HG02840 (cell line): Measurements from ENCODE around the gene STX10.
"Not testable (repeated sequence)": the region's sequence is repeated elsewhere in the genome, so short reads cannot be mapped to it uniquely, and the experiment has no call there.

Source experiments
- ATAC-seq: cut with Tn5 transposase; IDR thresholded peaks from one replicate; pipeline ENCODE4 v1.9.1; 2021; ENCODE audit warnings: mild to moderate bottlenecking, moderate library complexity, moderate number of reproducible peaks; ENCODE audit not compliant: unreplicated experiment, low FRiP score

STX10 gene

GRCh38 chr19:13150187-13150930 is at the start of gene STX10, which contains the start of gene IER2:
Gene STX10, minus strand, starts transcription at chr19:13150375. Its CDS starts 202 bp downstream, at chr19:13150173.
Gene IER2, plus strand, starts transcription at chr19:13150411. Its CDS starts 2,776 bp downstream, at chr19:13153187.
- ATAC-seq, result peak; percentile 31

- ATAC-seq, result no peak
These were observed 48.5 kb upstream of the STX10 start for GRCh38 chr19:13198634-13199033.

GRCh38 chr19:13195678-13196077 is 45.5 kb upstream of the STX10 start:
- no peak for ATAC-seq

- no peak for ATAC-seq
These were observed 40.8 kb upstream of the STX10 start for GRCh38 chr19:13190781-13191540.

- no peak for ATAC-seq
These were observed 39.4 kb upstream of the STX10 start for GRCh38 chr19:13189600-13189999.

DNA sequence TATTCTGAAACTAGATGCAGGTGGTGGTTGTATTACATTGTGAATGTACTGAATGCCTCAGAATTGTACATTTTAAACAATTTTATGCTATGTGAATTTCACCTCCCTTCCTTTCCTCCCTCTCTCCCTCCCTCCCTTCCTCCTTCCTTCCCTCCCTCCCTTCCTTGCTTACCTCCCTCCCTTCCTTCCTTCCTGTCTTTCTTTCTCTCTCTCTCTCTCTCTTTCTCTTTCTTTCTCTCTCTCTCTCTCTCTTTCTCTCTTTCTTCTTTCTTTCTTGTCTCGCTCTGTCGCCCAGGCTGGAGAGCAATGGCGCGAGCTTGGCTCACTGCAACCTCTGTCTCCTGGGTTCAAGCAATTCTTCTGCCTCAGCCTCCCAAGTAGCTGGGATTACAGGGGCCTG is 37.2 kb upstream of the STX10 start:
- ATAC-seq, result no peak

DNA sequence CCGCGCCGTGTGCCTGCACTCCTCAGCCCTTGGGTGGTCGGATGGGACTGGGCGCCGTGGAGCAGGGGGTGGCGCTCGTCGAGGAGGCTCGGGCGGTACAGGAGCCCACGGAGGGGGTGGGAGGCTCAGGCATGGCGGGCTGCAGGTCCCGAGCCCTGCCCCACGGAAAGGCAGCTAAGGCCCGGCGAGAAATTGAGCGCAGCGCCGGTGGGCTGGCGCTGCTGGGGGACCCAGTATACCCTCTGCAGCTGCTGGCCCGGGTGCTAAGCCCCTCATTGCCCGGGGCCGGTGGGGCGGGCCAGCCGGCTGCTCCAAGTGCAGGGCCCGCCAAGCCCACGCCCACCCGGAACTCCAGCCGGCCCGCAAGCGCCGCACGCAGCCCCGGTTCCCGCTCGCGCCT is 36.5 kb upstream of the STX10 start:
- ATAC-seq, result not testable (repeated sequence)

- not testable (repeated sequence) for ATAC-seq
These were observed 35.8 kb upstream of the STX10 start for GRCh38 chr19:13185763-13186657.

DNA sequence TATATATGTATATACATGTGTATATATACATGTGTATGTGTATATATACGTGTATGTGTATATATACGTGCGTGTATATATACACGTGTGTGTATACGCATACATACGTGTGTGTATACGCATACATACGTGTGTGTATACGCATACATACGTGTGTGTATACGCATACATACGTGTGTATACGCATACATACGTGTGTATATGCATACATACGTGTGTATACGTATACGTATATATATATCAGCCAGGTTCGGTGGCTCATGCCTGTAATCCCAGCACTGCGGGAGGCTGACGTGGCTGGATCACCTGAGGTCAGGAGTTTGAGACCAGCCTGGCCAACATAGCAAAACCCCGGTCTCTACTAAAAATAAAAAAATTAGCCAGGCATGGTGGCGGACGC is 34.8 kb upstream of the STX10 start:
- not testable (repeated sequence) for ATAC-seq

- no peak for ATAC-seq
These were observed 31.7 kb upstream of the STX10 start for GRCh38 chr19:13181747-13182388.

DNA sequence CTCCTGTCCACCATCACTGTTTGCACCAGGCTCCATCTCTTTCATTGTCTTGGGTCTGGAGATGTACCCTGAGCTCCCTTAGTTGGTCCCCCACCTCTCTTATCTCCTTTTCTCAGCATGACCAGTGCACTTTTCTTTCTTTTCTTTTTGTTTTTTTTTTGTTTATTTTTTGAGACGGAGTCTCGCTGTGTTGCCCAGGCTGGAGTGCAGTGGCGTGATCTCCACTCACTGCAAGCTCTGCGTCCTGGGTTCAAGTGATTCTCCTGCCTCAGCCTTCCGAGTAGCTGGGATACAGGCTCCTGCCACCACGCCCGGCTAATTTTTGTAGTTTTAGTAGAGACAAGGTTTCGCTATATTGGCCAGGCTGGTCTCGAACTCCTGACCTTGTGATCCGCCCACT is 28.1 kb upstream of the STX10 start:
- not testable (repeated sequence) for ATAC-seq

DNA sequence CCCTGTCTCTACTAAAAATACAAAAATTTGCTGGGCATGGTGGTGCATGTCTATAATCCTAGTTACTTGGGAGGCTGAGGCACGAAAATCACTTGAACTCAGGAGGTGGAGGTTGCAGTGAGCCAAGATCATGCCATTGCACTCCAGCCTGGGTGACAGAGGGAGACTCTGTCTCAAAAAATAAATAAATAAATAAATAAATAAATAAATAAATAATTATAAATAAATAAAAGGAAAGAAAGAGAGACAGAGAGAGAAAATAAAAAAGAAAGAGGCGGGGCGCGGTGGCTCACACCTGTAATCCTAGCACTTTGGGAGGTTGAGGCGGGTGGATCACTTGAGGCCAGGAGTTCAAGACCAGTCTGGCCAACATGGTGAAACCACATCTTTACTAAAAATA is 27.4 kb upstream of the STX10 start:
- ATAC-seq, result not testable (repeated sequence)

DNA sequence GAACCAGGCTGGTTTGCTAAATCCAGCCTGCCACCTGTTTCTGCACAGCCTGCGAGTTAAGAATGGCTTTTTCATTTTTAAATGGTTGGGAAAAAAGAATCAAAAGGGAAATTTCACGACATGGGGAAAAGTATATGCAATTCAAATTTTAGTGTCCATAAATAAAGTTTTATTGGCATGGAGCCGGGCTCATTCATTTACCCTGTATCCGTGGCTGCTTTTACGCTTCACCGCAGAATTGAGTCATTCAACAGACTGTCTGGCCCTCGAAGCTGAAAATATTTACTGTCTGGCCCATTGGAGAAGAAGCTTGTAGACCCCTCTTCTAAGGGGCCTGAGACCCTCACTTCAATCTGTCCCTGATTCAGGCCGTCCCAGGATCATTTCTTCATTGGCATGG is 26.2 kb upstream of the STX10 start:
- no peak for ATAC-seq

GRCh38 chr19:13173139-13173737 is 23.1 kb upstream of the STX10 start:
- ATAC-seq, result no peak

DNA sequence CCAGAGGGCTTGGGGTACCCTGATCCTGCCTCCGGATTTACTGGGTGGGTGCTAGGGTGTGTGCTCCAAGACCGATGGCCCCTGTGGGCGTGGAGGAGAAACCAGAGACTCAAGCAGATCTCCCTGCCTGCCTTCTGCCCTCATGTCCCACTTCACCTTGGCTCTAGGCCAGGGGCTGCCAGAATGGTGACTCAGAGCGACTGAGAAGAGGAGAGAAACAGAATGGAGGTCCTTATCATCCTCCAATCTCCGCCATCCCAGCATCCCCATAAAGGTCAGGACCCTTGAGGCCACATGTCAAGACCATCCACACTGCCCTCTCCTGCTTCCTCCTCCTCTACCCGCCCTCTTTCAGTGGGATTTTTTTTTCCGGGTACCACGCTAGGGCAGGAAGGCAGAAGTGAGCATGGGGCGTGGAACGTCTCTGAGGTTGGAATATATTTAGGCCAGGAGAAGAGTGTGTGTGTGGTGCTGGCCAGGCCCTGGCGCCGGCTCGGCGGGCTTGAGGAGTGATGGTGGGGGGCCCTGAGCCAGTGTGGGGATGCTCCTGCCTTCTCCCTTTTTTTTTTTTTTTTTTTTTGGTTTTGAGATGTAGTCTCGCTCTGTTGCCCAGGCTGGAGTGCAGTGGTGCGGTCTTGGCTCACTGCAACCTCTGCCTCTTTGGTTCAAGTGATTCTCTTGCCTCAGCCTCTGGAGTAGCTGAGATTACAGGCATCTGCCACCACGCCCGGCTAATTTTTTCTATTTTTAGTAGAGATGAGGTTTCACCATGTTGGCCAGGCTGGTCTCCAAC is 22.4 kb upstream of the STX10 start:
- ATAC-seq, result no peak

GRCh38 chr19:13171146-13171545 is 21.0 kb upstream of the STX10 start:
- ATAC-seq, result no peak

GRCh38 chr19:13169769-13170168 is 19.6 kb upstream of the STX10 start:
- ATAC-seq, result no peak

GRCh38 chr19:13166151-13166550 is 16.0 kb upstream of the STX10 start:
- not testable (repeated sequence) for ATAC-seq
